A673 (cell line): ENCODE measurements around the gene RECQL5. TPM values are rescaled to one million over a fixed set of nuclear protein-coding genes. Genes with fewer than 3 reads are reported as not detected.

Source experiments
- BruUV-seq: library from RNA; stranded (reverse); fragments of 400-500 nt; replicated peaks from 2 replicates; lab custom pipeline; 2021; lab: Mats Ljungman, UMichigan
- CTCF ChIA-PET: fragments of 300-600 bp; sonication (Branson Sonifier 250); formaldehyde crosslinking; loops from one replicate; lab custom pipeline; 2022; ENCODE audit warnings: antibody characterized with exemption; lab: Charles Lee
- POLR2A ChIA-PET: fragments of 300-600 bp; sonication (Branson Sonifier 250); formaldehyde crosslinking; loops from one replicate; lab custom pipeline; 2022; ENCODE audit warnings: antibody characterized with exemption; ENCODE audit not compliant: low non-redundant PET; lab: Charles Lee
- DNase-seq: peaks from one replicate; pipeline ENCODE4 v3.0.0-alpha.2; 2015; ENCODE audit warnings: low spot score
- H3K27ac ChIP-seq: fragments of 200-600 bp; sonication (generic); 2 replicates; pipeline ENCODE4 v1.5.1; 2016; ENCODE audit warnings: mixed run types, low read depth, mild to moderate bottlenecking, mixed read lengths, antibody characterized with exemption, low read length; ENCODE audit not compliant: poor library complexity, severe bottlenecking
- H3K27me3 ChIP-seq: fragments of 200-600 bp; sonication (generic); replicated peaks from 2 replicates; pipeline ENCODE4 v1.6.1; 2017; ENCODE audit warnings: mixed run types, low read depth, mild to moderate bottlenecking, mixed read lengths, antibody characterized with exemption, low read length; ENCODE audit not compliant: insufficient read depth, poor library complexity
- H3K36me3 ChIP-seq: fragments of 200-600 bp; sonication (generic); 2 replicates; pipeline ENCODE4 v1.6.1; 2016; ENCODE audit warnings: mixed run types, mild to moderate bottlenecking, mixed read lengths, antibody characterized with exemption, low read length; ENCODE audit not compliant: insufficient read depth, poor library complexity, severe bottlenecking
- H3K4me1 ChIP-seq: fragments of 200-600 bp; sonication (generic); 2 replicates; pipeline ENCODE4 v1.6.1; 2017; ENCODE audit warnings: mixed run types, mild to moderate bottlenecking, mixed read lengths, antibody characterized with exemption, low read length; ENCODE audit not compliant: insufficient read depth, poor library complexity, severe bottlenecking
- H3K4me3 ChIP-seq: fragments of 200-600 bp; sonication (generic); 2 replicates; pipeline ENCODE4 v1.5.1; 2016; ENCODE audit warnings: low read depth, mixed run types, mild to moderate bottlenecking, mixed read lengths, low read length; ENCODE audit not compliant: poor library complexity, severe bottlenecking
- H3K9me3 ChIP-seq: fragments of 200-600 bp; sonication (generic); 2 replicates; pipeline ENCODE4 v1.6.1; 2016; ENCODE audit warnings: mixed run types, low read depth, mild to moderate bottlenecking, mixed read lengths, antibody characterized with exemption, low read length; ENCODE audit not compliant: poor library complexity, severe bottlenecking
- CTCF ChIP-seq: fragments of 300-800, 200-600 bp; sonication (generic); conservative IDR thresholded peaks from 2 replicates; pipeline ENCODE4 v1.5.1; 2017; ENCODE audit warnings: low read depth, mild to moderate bottlenecking, antibody characterized with exemption, low read length, moderate library complexity, mixed read lengths
- EZH2 ChIP-seq: fragments of 200-600 bp; sonication (generic); IDR thresholded peaks from 2 replicates; pipeline ENCODE4 v1.6.1; 2017; ENCODE audit warnings: borderline replicate concordance, low read depth, mild to moderate bottlenecking, mixed read lengths, antibody characterized with exemption, low read length; ENCODE audit not compliant: poor library complexity, severe bottlenecking
- intact Hi-C: fragments of 100-400 bp; cut with micrococcal nuclease; formaldehyde crosslinking; loops from one replicate; pipeline ENCODE4 v1.10.0; 2022; ENCODE audit not compliant: unreplicated experiment
- total RNA-seq: library from RNA; stranded (reverse); gene quantifications from 2 replicates; pipeline ENCODE4 v1.2.3, GENCODE V29; 2021

RECQL5 gene
- total RNA-seq, 1 experiment from 2014 or later: 30.6 TPM

- intact Hi-C loops: no loop called here
- Histone ChIP-seq H3K27ac (no peak overlapping the region), H3K9me3 (no peaks in the 10 kb centered on the region), H3K4me1 (no peaks in the 10 kb centered on the region), H3K27me3 (no peaks in the 10 kb centered on the region), H3K4me3 (no peak overlapping the region), H3K36me3 (no peaks in the 10 kb centered on the region)
- TF ChIP-seq CTCF (no peak), EZH2 (no peak)
- DNase-seq: no peak
- CTCF ChIA-PET: no interaction called here
- POLR2A ChIA-PET: no interaction called here
- no TSS peak for BruUV-seq
Observed at GRCh38 chr17:75658237-75658636, 8.7 kb downstream of the RECQL5 start.

- H3K27me3 ChIP-seq: no peaks in the 10 kb centered on the region
- intact Hi-C loops: no loop called here
- TF ChIP-seq CTCF (0 out of 2 replicates have a peak, but pooled peaks have one; percentile 14), EZH2 (no peak)
- no peak overlapping the region for H3K4me3 ChIP-seq
- POLR2A ChIA-PET: interaction anchor here (0.7 kb wide), 1 partner anchor 35 kb away, joined by 3 read pairs; no protein-coding TSS in a partner anchor
- H3K9me3 ChIP-seq: no peaks in the 10 kb centered on the region
- H3K27ac ChIP-seq: no peak overlapping the region
- BruUV-seq: no TSS peak
- H3K36me3 ChIP-seq: peaks cover 4% of the 10 kb centered on the region
- no peaks in the 10 kb centered on the region for H3K4me1 ChIP-seq
- CTCF ChIA-PET: interaction anchor here (0.6 to 2.8 kb wide), 2 partner anchors 21 to 203 kb away, joined by 3 to 21 read pairs; partner anchors contain the start of gene SMIM5
- no peak for DNase-seq
Observed at GRCh38 chr17:75654176-75654575, 12.8 kb downstream of the RECQL5 start.

GRCh38 chr17:75652934-75653549, 13.9 kb downstream of the RECQL5 start:
- POLR2A ChIA-PET: no interaction called here
- peak; percentile 62 for DNase-seq
- Histone ChIP-seq H3K36me3 (peaks cover 4% of the 10 kb centered on the region), H3K4me3 (no peak overlapping the region), H3K4me1 (no peaks in the 10 kb centered on the region), H3K9me3 (no peaks in the 10 kb centered on the region), H3K27ac (no peak overlapping the region), H3K27me3 (no peaks in the 10 kb centered on the region)
- BruUV-seq: no TSS peak
- peak; percentile 84 for TF ChIP-seq CTCF
- no peak for TF ChIP-seq EZH2
- intact Hi-C loops: no loop called here
- CTCF ChIA-PET: interaction anchor here (0.5 to 2.8 kb wide), 7 partner anchors 20 to 288 kb away, joined by 3 to 21 read pairs (median 4); partner anchors contain the start of gene SMIM5
